ENCODE results near the gene REXO4. TPM values are rescaled to one million over a fixed set of nuclear protein-coding genes. Genes with fewer than 3 reads are reported as not detected.

The REXO4 gene
- total and polyA plus RNA-seq, 2 of the 13 experiments (the other 11 are each of a cell fraction or from before 2014, with no cell fraction given): 18.5 to 30.4 TPM

GRCh38 chr9:133463234-133463863 is 45.5 kb upstream of the REXO4 start (continued):
- no peak for TF ChIP-seq THAP7 (CRISPR knock-in tag; IDR thresholded peaks at IDR 0.05)
- no peak for TF ChIP-seq ZNF10 (CRISPR knock-in tag; IDR thresholded peaks at IDR 0.05; ENCODE audit: borderline replicate concordance, low read depth)
- no peak for TF ChIP-seq ZNF589 (CRISPR knock-in tag; conservative IDR thresholded peaks at IDR 0.05)
- no peak for TF ChIP-seq ZNF574 (CRISPR knock-in tag; IDR thresholded peaks at IDR 0.05)
- TF ChIP-seq ZNF788 (CRISPR knock-in tag; IDR thresholded peaks at IDR 0.05; ENCODE audit: borderline replicate concordance): no peak
- TF ChIP-seq ZXDC (CRISPR knock-in tag; IDR thresholded peaks at IDR 0.05): no peak
- TF ChIP-seq ZNF687 (CRISPR knock-in tag; IDR thresholded peaks at IDR 0.05): peak; percentile 15; the same call in 1 of the 2 replicates
- TF ChIP-seq STAG1 (CRISPR knock-in tag; IDR thresholded peaks at IDR 0.05): peak; percentile 27; the same call in 1 of the 2 replicates
- no peak for TF ChIP-seq HMGXB4 (CRISPR knock-in tag; IDR thresholded peaks at IDR 0.05; ENCODE audit: borderline replicate concordance in 1 of 2, low read depth in 1 of 2)
- TF ChIP-seq RAD51 (IDR thresholded peaks at IDR 0.05; ENCODE audit: borderline replicate concordance): no peak
- TF ChIP-seq ZNF44 (CRISPR knock-in tag; IDR thresholded peaks at IDR 0.05): no peak
- TF ChIP-seq NFE2L1 (CRISPR knock-in tag; IDR thresholded peaks at IDR 0.05; ENCODE audit: borderline replicate concordance): no peak
- TF ChIP-seq RARG (CRISPR knock-in tag; IDR thresholded peaks at IDR 0.05; ENCODE audit: low read depth): no peak
- no peak for TF ChIP-seq ZFP36 (IDR thresholded peaks at IDR 0.05; ENCODE audit: borderline replicate concordance, low read depth, low read length, partially characterized antibody)
- TF ChIP-seq SRF (IDR thresholded peaks at IDR 0.05; ENCODE audit: low read depth, low read length): no peak
- no peak for TF ChIP-seq ZFX (CRISPR knock-in tag; IDR thresholded peaks at IDR 0.05; ENCODE audit: low read depth)
